T-helper 2 cell treated with Interferon-gamma antibody and Interleukin-4, amounts not matched to agents 5 μg/mL and 100 μg/mL, for 36 hours (primary cell): ENCODE data around the gene UXS1.

Experiments used
- DNase-seq: peaks from one replicate; pipeline ENCODE4 v3.0.0; 2021; ENCODE audit warnings: low spot score
- H3K27ac Mint-ChIP-seq: one replicate; pipeline ENCODE4 v1.8.0; 2021; ENCODE audit warnings: mild to moderate bottlenecking, mixed read lengths
- H3K27me3 Mint-ChIP-seq: one replicate; pipeline ENCODE4 v1.8.0; 2021; ENCODE audit warnings: low read depth, mixed read lengths
- H3K36me3 Mint-ChIP-seq: one replicate; pipeline ENCODE4 v1.8.0; 2021; ENCODE audit warnings: low read depth, mixed read lengths
- H3K4me1 Mint-ChIP-seq: one replicate; pipeline ENCODE4 v1.8.0; 2021; ENCODE audit warnings: low read depth, mixed read lengths
- H3K4me3 Mint-ChIP-seq: one replicate; pipeline ENCODE4 v1.8.0; 2022; ENCODE audit warnings: mild to moderate bottlenecking, moderate library complexity, mixed read lengths
- H3K9me3 Mint-ChIP-seq: one replicate; pipeline ENCODE4 v1.8.0; 2021; ENCODE audit warnings: mixed read lengths

Gene UXS1

GRCh38 chr2:106183101-106183696 is 10.9 kb downstream of the UXS1 start:
- DNase-seq, result no peak
- no peaks in the 10 kb centered on the region for H3K27me3 Mint-ChIP-seq
- H3K27ac Mint-ChIP-seq, result no peak overlapping the region
- no peak overlapping the region for H3K4me3 Mint-ChIP-seq
- peaks cover 38% of the 10 kb centered on the region for H3K4me1 Mint-ChIP-seq
- H3K9me3 Mint-ChIP-seq, result no peaks in the 10 kb centered on the region
- peaks cover 21% of the 10 kb centered on the region for H3K36me3 Mint-ChIP-seq

- Mint-ChIP-seq H3K4me1 (peaks cover 32% of the 10 kb centered on the region), H3K27ac (no peak overlapping the region), H3K9me3 (no peaks in the 10 kb centered on the region), H3K4me3 (no peak overlapping the region), H3K27me3 (no peaks in the 10 kb centered on the region), H3K36me3 (peaks cover 20% of the 10 kb centered on the region)
- no peak for DNase-seq
These were observed 13.0 kb downstream of the UXS1 start for GRCh38 chr2:106181064-106181463.

GRCh38 chr2:106180602-106181001 is 13.5 kb downstream of the UXS1 start:
- Mint-ChIP-seq H3K27ac (no peak overlapping the region), H3K27me3 (no peaks in the 10 kb centered on the region), H3K9me3 (no peaks in the 10 kb centered on the region), H3K4me1 (peaks cover 28% of the 10 kb centered on the region), H3K4me3 (no peak overlapping the region), H3K36me3 (peaks cover 16% of the 10 kb centered on the region)
- no peak for DNase-seq

- no peak overlapping the region for H3K4me3 Mint-ChIP-seq
- H3K4me1 Mint-ChIP-seq, result peaks cover 18% of the 10 kb centered on the region
- no peak overlapping the region for H3K27ac Mint-ChIP-seq
These were observed 15.4 kb downstream of the UXS1 start for GRCh38 chr2:106178716-106179115.

GRCh38 chr2:106177581-106177980 is 16.5 kb downstream of the UXS1 start:
- no peak overlapping the region for H3K4me3 Mint-ChIP-seq
- peaks cover 13% of the 10 kb centered on the region for H3K4me1 Mint-ChIP-seq
- no peak overlapping the region for H3K27ac Mint-ChIP-seq
- H3K9me3 Mint-ChIP-seq, result no peaks in the 10 kb centered on the region
- no peaks in the 10 kb centered on the region for H3K27me3 Mint-ChIP-seq
- peaks cover 9% of the 10 kb centered on the region for H3K36me3 Mint-ChIP-seq
- no peak for DNase-seq

More at GRCh38 chr2:106178716-106179115, 15.4 kb downstream of the UXS1 start:
- no peak for DNase-seq
- H3K9me3 Mint-ChIP-seq, result no peaks in the 10 kb centered on the region
- H3K27me3 Mint-ChIP-seq, result no peaks in the 10 kb centered on the region
- peaks cover 10% of the 10 kb centered on the region for H3K36me3 Mint-ChIP-seq

- H3K4me3 Mint-ChIP-seq, result no peak overlapping the region
- no peak for DNase-seq
- H3K9me3 Mint-ChIP-seq, result no peaks in the 10 kb centered on the region
These were observed 17.5 kb downstream of the UXS1 start for GRCh38 chr2:106176446-106177099.

GRCh38 chr2:106175086-106175850 is 18.8 kb downstream of the UXS1 start:
- H3K27me3 Mint-ChIP-seq, result no peaks in the 10 kb centered on the region
- peaks cover 8% of the 10 kb centered on the region for H3K36me3 Mint-ChIP-seq
- no peak overlapping the region for H3K27ac Mint-ChIP-seq
- H3K4me1 Mint-ChIP-seq, result peaks cover 8% of the 10 kb centered on the region
- DNase-seq, result no peak
- H3K4me3 Mint-ChIP-seq, result no peak overlapping the region
- H3K9me3 Mint-ChIP-seq, result no peaks in the 10 kb centered on the region

More at GRCh38 chr2:106176446-106177099, 17.5 kb downstream of the UXS1 start:
- Mint-ChIP-seq H3K27ac (no peak overlapping the region), H3K36me3 (peaks cover 8% of the 10 kb centered on the region), H3K27me3 (no peaks in the 10 kb centered on the region), H3K4me1 (peaks cover 11% of the 10 kb centered on the region)

- DNase-seq, result no peak
- Mint-ChIP-seq H3K27me3 (no peaks in the 10 kb centered on the region), H3K4me3 (no peak overlapping the region), H3K36me3 (peaks cover 10% of the 10 kb centered on the region), H3K9me3 (no peaks in the 10 kb centered on the region), H3K27ac (no peak overlapping the region), H3K4me1 (peaks cover 2% of the 10 kb centered on the region)
These were observed 20.0 kb downstream of the UXS1 start for GRCh38 chr2:106174056-106174455.

GRCh38 chr2:106172649-106173048 is 21.5 kb downstream of the UXS1 start:
- Mint-ChIP-seq H3K4me3 (no peak overlapping the region), H3K27ac (no peak overlapping the region), H3K4me1 (peaks cover 4% of the 10 kb centered on the region), H3K27me3 (no peaks in the 10 kb centered on the region), H3K9me3 (no peaks in the 10 kb centered on the region), H3K36me3 (peaks cover 5% of the 10 kb centered on the region)
- DNase-seq, result no peak

GRCh38 chr2:106168657-106169056 is 25.4 kb downstream of the UXS1 start:
- DNase-seq, result no peak
- Mint-ChIP-seq H3K4me1 (peaks cover 23% of the 10 kb centered on the region), H3K9me3 (no peaks in the 10 kb centered on the region), H3K36me3 (peaks cover 20% of the 10 kb centered on the region), H3K27me3 (no peaks in the 10 kb centered on the region), H3K4me3 (no peak overlapping the region), H3K27ac (no peak overlapping the region)

GRCh38 chr2:106167067-106167466 is 27.0 kb downstream of the UXS1 start:
- H3K4me1 Mint-ChIP-seq, result peaks cover 30% of the 10 kb centered on the region
- H3K4me3 Mint-ChIP-seq, result no peak overlapping the region
- H3K27ac Mint-ChIP-seq, result no peak overlapping the region
- peaks cover 31% of the 10 kb centered on the region for H3K36me3 Mint-ChIP-seq
- no peaks in the 10 kb centered on the region for H3K27me3 Mint-ChIP-seq
- H3K9me3 Mint-ChIP-seq, result no peaks in the 10 kb centered on the region
- DNase-seq, result no peak

GRCh38 chr2:106165561-106165960 is 28.5 kb downstream of the UXS1 start:
- H3K27me3 Mint-ChIP-seq, result no peaks in the 10 kb centered on the region
- no peak for DNase-seq
- H3K4me3 Mint-ChIP-seq, result no peak overlapping the region
- no peaks in the 10 kb centered on the region for H3K9me3 Mint-ChIP-seq
- H3K4me1 Mint-ChIP-seq, result peaks cover 44% of the 10 kb centered on the region
- H3K36me3 Mint-ChIP-seq, result peaks cover 43% of the 10 kb centered on the region
- no peak overlapping the region for H3K27ac Mint-ChIP-seq

GRCh38 chr2:106165029-106165428 is 29.1 kb downstream of the UXS1 start:
- Mint-ChIP-seq H3K4me1 (peaks cover 50% of the 10 kb centered on the region), H3K27me3 (no peaks in the 10 kb centered on the region), H3K9me3 (no peaks in the 10 kb centered on the region), H3K36me3 (peaks cover 47% of the 10 kb centered on the region), H3K4me3 (no peak overlapping the region), H3K27ac (peak overlapping the region; percentile 77)
- no peak for DNase-seq

GRCh38 chr2:106163948-106164545 is 30.1 kb downstream of the UXS1 start:
- Mint-ChIP-seq H3K4me3 (peak overlapping the region; percentile 39), H3K4me1 (peaks cover 56% of the 10 kb centered on the region), H3K36me3 (peaks cover 53% of the 10 kb centered on the region), H3K27ac (peak overlapping the region; percentile 77), H3K27me3 (no peaks in the 10 kb centered on the region), H3K9me3 (no peaks in the 10 kb centered on the region)
- DNase-seq, result no peak
